B cell (primary cell): ENCODE results near the gene FANCI. TPM values are rescaled to one million over a fixed set of nuclear protein-coding genes. Genes with fewer than 3 reads are reported as not detected.

Experiments
- ATAC-seq: fragments of 200-7000 bp; cut with Tn5 transposase; one replicate; pipeline ENCODE4 v1.10.0; 2021; ENCODE audit warnings: low read depth, mild to moderate bottlenecking, moderate number of reproducible peaks, moderate library complexity
- CTCF ChIA-PET: fragments of 350-600 bp; sonication (Branson Sonifier 250); formaldehyde crosslinking; loops from one replicate; lab custom pipeline; 2021; ENCODE audit warnings: antibody characterized with exemption, inconsistent platforms; lab: Charles Lee
- POLR2A ChIA-PET: fragments of 350-600 bp; sonication (Branson Sonifier 250); formaldehyde crosslinking; loops from one replicate; lab custom pipeline; 2021; ENCODE audit warnings: antibody characterized with exemption; lab: Charles Lee
- DNase-seq: peaks from one replicate; pipeline ENCODE4 v3.0.0; 2013
- H2AFZ ChIP-seq: 2 replicates; pipeline ENCODE4 v1.6.1; 2012; ENCODE audit warnings: mild to moderate bottlenecking, low read depth, low read length; ENCODE audit not compliant: insufficient read depth, poor library complexity, severe bottlenecking
- H3K27ac ChIP-seq, 2 donors: 1 replicate in 1 of 2; 2 replicates in 1 of 2; pipeline ENCODE4 v1.5.1; 2012 to 2013; ENCODE audit warnings: low read length in 2 of 2, mild to moderate bottlenecking in 2 of 2, moderate library complexity in 1 of 2
- H3K27me3 ChIP-seq, 4 experiments: fragments of 200-600 bp in 1 of 4; sonication (generic) in 1 of 4; replicated peaks in 1 of 4; 1 replicate in 2 of 4; 2 replicates in 2 of 4; pipeline versions ENCODE4 v1.6.1 to v1.7.0; 2013 to 2016; ENCODE audit warnings: low read length in 3 of 4, mild to moderate bottlenecking in 2 of 4, mixed read lengths in 1 of 4, moderate library complexity in 1 of 4; ENCODE audit not compliant: insufficient read depth in 4 of 4, control insufficient read depth in 3 of 4; ENCODE audit errors: control extremely low read depth in 1 of 4
- H3K36me3 ChIP-seq, 2 experiments: replicated peaks in 1 of 2; 1 replicate in 1 of 2; 2 replicates in 1 of 2; pipeline versions ENCODE4 v1.6.1 to v1.7.1; 2013; ENCODE audit warnings: low read length in 1 of 2; ENCODE audit not compliant: insufficient read depth in 2 of 2, control insufficient read depth in 1 of 2; ENCODE audit errors: control extremely low read depth in 1 of 2, extremely low read depth in 1 of 2
- H3K4me1 ChIP-seq, 2 donors: fragments of 200-600 bp in 1 of 2; sonication (generic) in 1 of 2; 1 replicate in 1 of 2; 2 replicates in 1 of 2; pipeline versions ENCODE4 v1.5.1 to v1.6.1; 2013 to 2017; ENCODE audit warnings: low read length in 2 of 2; ENCODE audit not compliant: control insufficient read depth in 2 of 2, insufficient read depth in 2 of 2
- H3K4me2 ChIP-seq: replicated peaks from 2 replicates; pipeline ENCODE3; 2012; ENCODE audit warnings: mild to moderate bottlenecking, low read depth, low read length; ENCODE audit not compliant: poor library complexity, severe bottlenecking
- H3K4me3 ChIP-seq, 5 experiments: fragments of 200-600 bp in 1 of 5; sonication (generic) in 1 of 5; 1 replicate in 3 of 5; 2 replicates in 2 of 5; pipeline versions ENCODE4 v1.5.1 to v1.7.0; 2011 to 2016; ENCODE audit warnings: low read length in 4 of 5, mild to moderate bottlenecking in 4 of 5, low read depth in 2 of 5, control low read depth in 1 of 5, moderate library complexity in 1 of 5; ENCODE audit not compliant: insufficient read depth in 1 of 5; ENCODE audit errors: control extremely low read depth in 1 of 5, extremely low read depth in 1 of 5
- H3K79me2 ChIP-seq: fragments of 200-600 bp; sonication (generic); one replicate; pipeline ENCODE4 v1.6.0; 2016; ENCODE audit warnings: low read length; ENCODE audit not compliant: control insufficient read depth, insufficient read depth
- H3K9ac ChIP-seq: fragments of 200-600 bp; sonication (generic); 2 replicates; pipeline ENCODE4 v1.6.1; 2017; ENCODE audit warnings: mild to moderate bottlenecking, low read length, moderate library complexity
- H3K9me3 ChIP-seq, 3 donors: one replicate each; pipeline versions ENCODE4 v1.6.1 to v1.7.1; 2013; ENCODE audit warnings: low read length in 2 of 3; ENCODE audit not compliant: control insufficient read depth in 2 of 3, insufficient read depth in 1 of 3; ENCODE audit errors: control extremely low read depth in 1 of 3
- H4K20me1 ChIP-seq: 2 replicates; pipeline ENCODE4 v1.6.0; 2012; ENCODE audit warnings: mild to moderate bottlenecking, low read length; ENCODE audit not compliant: insufficient read depth, control insufficient read depth, poor library complexity, severe bottlenecking
- H3K27ac Mint-ChIP-seq: one replicate; pipeline ENCODE4 v1.8.0; 2021; ENCODE audit warnings: mixed read lengths
- H3K27me3 Mint-ChIP-seq: one replicate; pipeline ENCODE4 v1.8.0; 2021; ENCODE audit warnings: mixed read lengths
- H3K4me1 Mint-ChIP-seq: one replicate; pipeline ENCODE4 v1.8.0; 2021; ENCODE audit warnings: mixed read lengths
- H3K4me3 Mint-ChIP-seq: one replicate; pipeline ENCODE4 v1.8.0; 2021; ENCODE audit warnings: mixed read lengths
- H3K9me3 Mint-ChIP-seq: one replicate; pipeline ENCODE4 v1.8.0; 2022; ENCODE audit warnings: mixed read lengths; ENCODE audit not compliant: insufficient read depth
- EZH2 ChIP-seq: IDR thresholded peaks from 2 replicates; pipeline ENCODE4 v1.6.1; 2012; ENCODE audit warnings: borderline replicate concordance, low read depth, mild to moderate bottlenecking, moderate library complexity, low read length; ENCODE audit not compliant: insufficient read depth, poor library complexity, severe bottlenecking
- WGBS: methylation state at CpG from one replicate; pipeline ENCODE4 v1.1.5; 2013; ENCODE audit warnings: missing lambda C conversion rate; ENCODE audit not compliant: insufficient coverage; 5-methylcytosine and 5-hydroxymethylcytosine counted together
- intact Hi-C: fragments of 100-400 bp; cut with micrococcal nuclease; formaldehyde crosslinking; loops from one replicate; pipeline ENCODE4 v1.10.0; 2022
- polyA plus RNA-seq: library from polyadenylated mRNA; depleted of rRNA; stranded (reverse); fragments of >200 nt; gene quantifications from 2 replicates; pipeline ENCODE4 v1.2.3, GENCODE V29; 2012
- total RNA-seq, 2 donors: library from RNA; stranded (reverse); fragments of 120-200 nt in 1 of 2; gene quantifications; 1 replicate in 1 of 2; 2 replicates in 1 of 2; pipeline versions ENCODE4 v1.2.3 to v1.2.4, GENCODE V29; 2013 to 2022
- TF ChIP-seq, protein P1 (sequence below): fragments of 200-600 bp; IDR thresholded peaks from one replicate; pipeline ENCODE4 v1.8.0; 2022; ENCODE audit warnings: antibody characterized with exemption, mild to moderate bottlenecking

The FANCI gene
- total and polyA plus RNA-seq, 2 donors (not counting 1 experiment from before 2014, with no cell fraction given): 2.7 to 14.2 TPM

DNA sequence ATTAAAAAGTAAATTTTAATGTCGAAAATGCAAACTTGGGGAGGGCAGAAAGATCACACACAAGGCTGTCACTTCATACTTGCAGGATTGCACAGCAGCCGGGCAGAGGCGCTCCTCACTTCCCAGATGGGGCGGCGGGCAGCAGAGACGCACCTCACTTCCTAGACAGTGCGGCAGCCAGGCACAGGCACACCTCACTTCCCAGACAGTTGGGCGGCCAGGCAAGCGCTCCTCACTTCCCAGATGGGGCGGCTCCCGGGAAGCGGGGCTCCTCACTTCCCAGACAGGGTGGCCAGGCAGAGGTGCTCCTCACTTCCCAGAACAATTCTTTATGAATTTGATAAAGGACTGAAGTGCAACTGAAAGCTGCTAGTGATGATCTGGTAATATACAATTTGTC lies 43.6 kb upstream of the FANCI start:
- WGBS: 98% methylated on average over 6 of the region's 12 CpGs
- H3K27me3 ChIP-seq: no peaks in the 10 kb centered on the region
- H3K4me3 Mint-ChIP-seq: no peak overlapping the region
- ChIA-PET POLR2A (no interaction called here), CTCF (no interaction called here)
- no peaks in the 10 kb centered on the region for H3K9me3 Mint-ChIP-seq
- H3K36me3 ChIP-seq: peaks cover 0 to 15% of the 10 kb centered on the region in 2 experiments
- H3K4me2 ChIP-seq: no peak overlapping the region
- no peak overlapping the region for H3K27ac ChIP-seq
- no peak overlapping the region for H3K9ac ChIP-seq
- no peak overlapping the region for H3K4me3 ChIP-seq
- no peaks in the 10 kb centered on the region for H3K9me3 ChIP-seq
- H3K4me1 ChIP-seq: no peaks in the 10 kb centered on the region
- TF ChIP-seq EZH2: no peak
- TF ChIP-seq, protein P1, sequence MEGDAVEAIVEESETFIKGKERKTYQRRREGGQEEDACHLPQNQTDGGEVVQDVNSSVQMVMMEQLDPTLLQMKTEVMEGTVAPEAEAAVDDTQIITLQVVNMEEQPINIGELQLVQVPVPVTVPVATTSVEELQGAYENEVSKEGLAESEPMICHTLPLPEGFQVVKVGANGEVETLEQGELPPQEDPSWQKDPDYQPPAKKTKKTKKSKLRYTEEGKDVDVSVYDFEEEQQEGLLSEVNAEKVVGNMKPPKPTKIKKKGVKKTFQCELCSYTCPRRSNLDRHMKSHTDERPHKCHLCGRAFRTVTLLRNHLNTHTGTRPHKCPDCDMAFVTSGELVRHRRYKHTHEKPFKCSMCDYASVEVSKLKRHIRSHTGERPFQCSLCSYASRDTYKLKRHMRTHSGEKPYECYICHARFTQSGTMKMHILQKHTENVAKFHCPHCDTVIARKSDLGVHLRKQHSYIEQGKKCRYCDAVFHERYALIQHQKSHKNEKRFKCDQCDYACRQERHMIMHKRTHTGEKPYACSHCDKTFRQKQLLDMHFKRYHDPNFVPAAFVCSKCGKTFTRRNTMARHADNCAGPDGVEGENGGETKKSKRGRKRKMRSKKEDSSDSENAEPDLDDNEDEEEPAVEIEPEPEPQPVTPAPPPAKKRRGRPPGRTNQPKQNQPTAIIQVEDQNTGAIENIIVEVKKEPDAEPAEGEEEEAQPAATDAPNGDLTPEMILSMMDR: no peak
- no peaks in the 10 kb centered on the region for H3K27me3 Mint-ChIP-seq
- ATAC-seq (no peak), DNase-seq (no peak)
- no peak overlapping the region for H3K27ac Mint-ChIP-seq
- H2AFZ ChIP-seq: no peak overlapping the region
- H3K79me2 ChIP-seq: no peaks in the 10 kb centered on the region
- H3K4me1 Mint-ChIP-seq: no peaks in the 10 kb centered on the region
- intact Hi-C loops: no loop called here
- no peaks in the 10 kb centered on the region for H4K20me1 ChIP-seq

DNA sequence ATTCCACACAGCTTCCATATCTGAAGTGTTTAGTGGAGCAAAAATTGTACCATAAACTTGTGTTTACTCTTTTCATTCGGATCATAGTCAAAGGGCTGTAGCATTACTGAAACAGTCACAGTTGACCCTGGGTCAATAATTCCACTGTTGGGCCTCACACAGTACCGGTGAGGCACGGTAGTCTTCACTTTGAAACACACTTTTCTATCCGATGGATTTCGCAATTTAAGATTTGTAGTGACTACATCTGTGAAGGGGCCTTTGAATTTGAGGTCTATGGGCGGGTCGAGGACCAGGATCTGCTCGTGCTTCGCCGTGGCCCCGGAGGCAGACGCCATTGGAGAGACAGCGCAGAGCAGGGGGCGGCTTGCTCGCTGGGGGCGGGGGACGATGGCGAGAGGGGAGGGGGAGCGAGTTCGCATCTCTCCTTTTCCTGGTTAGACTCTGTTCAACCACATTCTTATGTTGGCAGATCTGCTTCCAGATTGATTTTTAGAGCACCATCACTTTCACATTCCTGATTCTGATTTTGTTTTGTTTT lies 42.2 kb upstream of the FANCI start:
- Histone ChIP-seq H3K4me2 (no peak overlapping the region), H3K27ac (no peak overlapping the region), H3K9me3 (no peaks in the 10 kb centered on the region), H3K4me3 (no peak overlapping the region), H4K20me1 (no peaks in the 10 kb centered on the region), H3K79me2 (no peaks in the 10 kb centered on the region), H3K36me3 (peaks cover 0 to 3% of the 10 kb centered on the region in 2 experiments), H2AFZ (no peak overlapping the region), H3K9ac (no peak overlapping the region), H3K27me3 (no peaks in the 10 kb centered on the region), H3K4me1 (no peaks in the 10 kb centered on the region)
- Mint-ChIP-seq H3K4me3 (no peak overlapping the region), H3K4me1 (peaks cover 1% of the 10 kb centered on the region), H3K27me3 (no peaks in the 10 kb centered on the region), H3K27ac (no peak overlapping the region), H3K9me3 (no peaks in the 10 kb centered on the region)
- TF ChIP-seq, protein P1: no peak
- TF ChIP-seq EZH2: no peak
- intact Hi-C loops: no loop called here
- 98% methylated on average over 12 of the region's 20 CpGs for WGBS
- CTCF ChIA-PET: no interaction called here
- POLR2A ChIA-PET: no interaction called here
- no peak for DNase-seq
- no peak for ATAC-seq
